Measurements from ENCODE around the gene SFMBT2.
A peak's percentile ranks its signal among the peaks of the same experiment; 100 is the strongest.

SFMBT2 gene

GRCh38 chr10:7135188-7135587 is 275.6 kb downstream of the SFMBT2 start:
- no peak for DNase-seq (ENCODE audit: low spot score)

- DNase-seq (ENCODE audit: low spot score), result no peak
These were observed 276.4 kb downstream of the SFMBT2 start for GRCh38 chr10:7134448-7134847.

- DNase-seq (ENCODE audit: low spot score), result no peak
These were observed 276.9 kb downstream of the SFMBT2 start for GRCh38 chr10:7133958-7134357.

- no peak for DNase-seq (ENCODE audit: low spot score)
These were observed 277.6 kb downstream of the SFMBT2 start for GRCh38 chr10:7133278-7133677.

GRCh38 chr10:7130191-7130911 is 280.5 kb downstream of the SFMBT2 start:
- DNase-seq (ENCODE audit: low spot score), result no peak

- no peak for DNase-seq (ENCODE audit: low spot score)
These were observed 287.1 kb downstream of the SFMBT2 start for GRCh38 chr10:7123774-7124173.

- no peak for DNase-seq (ENCODE audit: low spot score)
These were observed 288.3 kb downstream of the SFMBT2 start for GRCh38 chr10:7122561-7122960.

- peak; percentile 31 for DNase-seq (ENCODE audit: low spot score)
These were observed 289.6 kb downstream of the SFMBT2 start for GRCh38 chr10:7121154-7121797.

- no peak for DNase-seq (ENCODE audit: low spot score)
These were observed 291.4 kb downstream of the SFMBT2 start for GRCh38 chr10:7119325-7120015.

GRCh38 chr10:7117806-7118674 is 292.8 kb downstream of the SFMBT2 start:
- no peak for DNase-seq (ENCODE audit: low spot score)

- DNase-seq (ENCODE audit: low spot score), result no peak
These were observed 293.5 kb downstream of the SFMBT2 start for GRCh38 chr10:7117177-7117799.

GRCh38 chr10:7111561-7111960 is 299.3 kb downstream of the SFMBT2 start:
- DNase-seq (ENCODE audit: low spot score), result no peak

GRCh38 chr10:7111089-7111488 is 299.7 kb downstream of the SFMBT2 start:
- DNase-seq (ENCODE audit: low spot score), result no peak
